Measurements from ENCODE around the gene CGAS.
"Not testable (repeated sequence)": the region's sequence is repeated elsewhere in the genome, so short reads cannot be mapped to it uniquely, and the experiment has no call there.

Gene CGAS

GRCh38 chr6:73394577-73395354 is 57.3 kb downstream of the CGAS start, which contains the start of gene DDX43:
Gene DDX43, plus strand, starts transcription at chr6:73394828. Its CDS starts 78 bp downstream, at chr6:73394906.
- DNase-seq = peak; percentile 92 to 94

DNA sequence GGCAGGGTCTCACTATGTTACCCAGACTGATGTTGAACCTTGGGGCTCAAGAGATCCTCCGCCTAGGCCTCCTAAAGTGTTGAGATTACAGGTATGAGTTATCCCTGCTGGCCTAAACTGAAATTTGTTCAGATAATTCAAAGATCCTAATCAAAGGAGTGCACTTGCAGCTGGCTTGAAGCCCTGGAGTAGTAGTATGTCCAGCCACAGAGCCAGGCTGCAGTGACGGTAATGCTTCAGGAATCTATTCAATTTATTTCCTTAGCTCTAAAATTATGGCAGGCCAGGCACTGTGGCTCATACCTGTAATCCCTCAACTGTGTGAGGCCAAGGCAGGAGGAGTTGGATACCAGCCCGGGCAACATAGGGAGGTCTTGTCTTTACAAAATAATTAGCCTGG is 58.8 kb downstream of the CGAS start:
- DNase-seq = no peak

DNA sequence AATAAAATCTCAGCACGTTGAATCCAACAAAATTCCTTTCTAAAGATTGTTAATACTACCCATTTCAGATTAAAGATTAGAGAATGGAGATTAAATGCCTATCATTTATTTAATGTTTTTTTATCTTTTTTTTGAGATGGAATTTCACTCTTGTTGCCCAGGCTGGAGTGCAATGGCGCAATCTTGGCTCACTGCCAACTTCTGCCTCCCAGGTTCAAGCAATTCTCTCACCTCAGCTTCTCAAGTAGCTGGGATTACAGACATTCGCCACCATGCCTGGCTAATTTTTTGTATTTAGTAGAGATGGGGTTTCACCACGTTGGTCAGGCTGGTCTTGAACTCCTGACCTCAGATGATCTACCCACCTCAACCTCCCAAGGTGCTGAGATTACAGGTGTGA is 59.9 kb downstream of the CGAS start:
- DNase-seq = not testable (repeated sequence)

DNA sequence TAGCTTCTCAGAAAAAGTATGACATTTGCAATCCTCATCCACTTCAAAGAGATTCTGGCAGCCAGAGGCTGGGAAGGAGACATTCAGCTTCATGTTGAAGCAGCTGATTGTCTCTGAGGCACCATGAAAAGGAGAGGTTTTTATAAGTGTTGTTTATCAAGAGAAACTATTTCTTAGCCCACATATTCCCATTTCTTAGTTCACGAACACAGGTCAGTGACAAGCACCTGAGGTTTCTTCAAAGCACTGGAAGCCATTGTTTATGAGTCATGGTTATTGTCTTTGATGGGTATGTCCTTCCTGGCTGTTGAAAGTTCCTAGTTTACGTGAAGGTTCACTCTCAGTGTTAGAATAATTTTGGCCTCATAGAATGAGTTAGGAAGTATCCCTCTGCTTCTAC is 60.4 kb downstream of the CGAS start:
- DNase-seq = no peak

DNA sequence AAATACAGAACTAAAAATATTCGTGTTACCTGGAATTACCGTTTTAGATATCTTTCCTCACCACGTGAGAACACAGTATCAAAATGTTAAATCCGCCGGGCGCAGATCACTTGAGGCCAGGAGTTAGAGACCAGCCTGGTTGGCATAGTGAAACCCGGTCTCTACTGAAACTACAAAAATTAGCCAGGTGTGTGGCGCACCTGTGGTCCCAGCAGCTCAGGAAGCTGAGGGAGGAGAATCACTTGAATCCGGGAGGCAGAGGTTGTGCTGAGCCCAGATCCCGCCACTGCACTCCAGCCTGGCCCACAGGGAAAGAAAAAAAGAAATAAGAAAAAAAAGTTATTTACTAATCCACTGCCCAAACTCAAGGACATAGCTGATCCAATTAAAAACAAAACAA is 62.2 kb downstream of the CGAS start:
- peak; percentile 9 to 23 for DNase-seq

- DNase-seq = peak; percentile 54 to 69
Observed at GRCh38 chr6:73388800-73389512, 63.1 kb downstream of the CGAS start.

DNA sequence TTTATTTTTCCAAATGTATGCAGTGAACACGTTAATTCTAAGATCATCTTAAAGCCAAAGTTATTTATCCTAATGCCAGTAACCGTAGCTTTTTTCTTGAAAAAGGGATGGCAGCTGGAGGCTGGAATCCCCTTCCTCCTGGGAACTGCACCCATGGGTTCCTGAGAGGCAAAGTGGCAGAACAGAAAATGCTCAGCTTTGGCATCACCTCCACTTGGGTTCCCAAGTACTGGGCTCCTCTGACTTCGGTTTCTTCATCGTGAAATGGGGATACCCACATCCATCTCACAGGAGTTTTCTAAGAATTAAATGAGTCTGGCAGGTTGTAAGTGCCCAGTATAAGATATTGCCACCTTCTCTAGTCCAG is 63.7 kb downstream of the CGAS start:
- DNase-seq = no peak

- no peak for DNase-seq
Observed at GRCh38 chr6:73382462-73383113, 69.5 kb downstream of the CGAS start.

DNA sequence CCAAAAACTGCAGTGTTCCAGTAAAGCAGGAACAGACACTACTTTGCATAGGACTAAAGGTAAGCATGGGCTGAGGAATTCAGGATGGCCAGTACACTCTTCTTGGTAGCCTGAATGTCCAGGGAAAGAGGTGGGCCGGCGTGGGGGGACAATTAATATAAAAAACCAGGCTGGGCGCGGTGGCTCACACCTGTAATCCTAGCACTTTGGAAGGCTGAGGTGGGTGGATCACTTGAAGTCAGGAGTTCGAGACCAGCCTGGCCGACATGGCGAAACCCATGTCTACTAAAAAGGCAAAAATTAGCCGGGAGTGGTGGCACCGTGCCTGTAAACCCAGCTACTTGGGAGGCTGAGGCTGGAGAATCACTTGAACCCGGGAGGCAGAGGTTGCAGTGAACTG is 70.6 kb downstream of the CGAS start:
- DNase-seq = not testable (repeated sequence)

DNA sequence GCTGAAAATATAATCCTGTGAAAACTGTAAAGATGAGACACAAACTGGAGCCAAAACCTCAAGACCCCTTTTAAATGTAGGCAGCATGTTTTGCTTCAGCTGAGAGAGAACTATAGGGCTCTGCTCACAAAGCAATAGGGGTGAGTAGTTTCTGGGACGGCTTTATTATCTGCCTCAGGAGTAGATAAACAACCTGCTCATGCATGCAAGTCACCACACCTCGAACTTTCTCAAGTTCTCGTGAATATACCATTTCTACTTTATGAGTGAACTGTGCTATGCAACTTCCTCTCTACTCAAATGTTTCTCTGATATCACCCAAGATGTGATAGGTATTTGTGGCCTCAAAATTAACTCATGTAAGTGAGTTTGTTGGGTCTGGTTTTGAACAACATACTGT is 74.9 kb downstream of the CGAS start:
- no peak for DNase-seq

DNA sequence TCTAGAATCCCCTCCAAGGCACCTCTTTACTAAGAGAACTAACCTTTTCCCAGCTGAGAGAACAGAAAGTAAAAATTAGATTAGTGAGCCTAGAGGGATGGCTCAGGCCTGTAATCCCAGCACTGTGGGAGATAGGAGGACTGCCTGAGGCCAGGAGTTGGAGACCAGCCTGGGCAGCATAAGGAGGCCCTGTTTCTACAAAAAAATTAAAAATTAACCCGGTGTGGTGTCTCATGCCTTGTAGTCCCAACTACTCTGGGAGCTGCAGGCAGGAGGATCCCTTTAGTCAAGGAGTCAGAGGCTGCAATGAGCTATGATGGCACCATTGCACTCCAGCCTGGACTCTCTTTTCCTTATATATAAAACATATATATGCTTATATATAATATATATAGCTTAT is 76.9 kb downstream of the CGAS start:
- DNase-seq = no peak

Data from NCI-H2081 (cell line).